ENCODE data around the gene SUGP1.

DNA sequence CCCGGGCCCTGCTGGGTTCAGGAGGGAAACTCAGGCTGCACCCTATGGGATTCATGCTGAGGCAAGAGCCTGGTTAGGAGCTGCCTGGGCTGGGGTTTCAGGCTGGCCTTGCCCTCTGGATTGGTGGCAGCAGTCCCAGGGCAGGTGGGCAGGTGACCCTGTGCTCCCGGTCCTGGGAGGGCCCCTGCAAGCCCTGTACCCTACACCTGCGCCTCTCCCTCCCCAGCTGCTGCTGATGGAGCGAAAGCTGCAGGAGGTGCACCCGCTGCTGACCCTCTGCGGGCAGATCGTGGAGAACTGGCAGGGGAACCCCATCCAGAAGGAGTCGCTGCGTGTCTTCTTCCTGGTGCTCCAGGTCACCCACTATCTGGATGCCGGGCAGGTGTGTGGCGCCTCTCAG, 20.7 kb upstream of the SUGP1 start:
- TF ChIP-seq, protein P1, sequence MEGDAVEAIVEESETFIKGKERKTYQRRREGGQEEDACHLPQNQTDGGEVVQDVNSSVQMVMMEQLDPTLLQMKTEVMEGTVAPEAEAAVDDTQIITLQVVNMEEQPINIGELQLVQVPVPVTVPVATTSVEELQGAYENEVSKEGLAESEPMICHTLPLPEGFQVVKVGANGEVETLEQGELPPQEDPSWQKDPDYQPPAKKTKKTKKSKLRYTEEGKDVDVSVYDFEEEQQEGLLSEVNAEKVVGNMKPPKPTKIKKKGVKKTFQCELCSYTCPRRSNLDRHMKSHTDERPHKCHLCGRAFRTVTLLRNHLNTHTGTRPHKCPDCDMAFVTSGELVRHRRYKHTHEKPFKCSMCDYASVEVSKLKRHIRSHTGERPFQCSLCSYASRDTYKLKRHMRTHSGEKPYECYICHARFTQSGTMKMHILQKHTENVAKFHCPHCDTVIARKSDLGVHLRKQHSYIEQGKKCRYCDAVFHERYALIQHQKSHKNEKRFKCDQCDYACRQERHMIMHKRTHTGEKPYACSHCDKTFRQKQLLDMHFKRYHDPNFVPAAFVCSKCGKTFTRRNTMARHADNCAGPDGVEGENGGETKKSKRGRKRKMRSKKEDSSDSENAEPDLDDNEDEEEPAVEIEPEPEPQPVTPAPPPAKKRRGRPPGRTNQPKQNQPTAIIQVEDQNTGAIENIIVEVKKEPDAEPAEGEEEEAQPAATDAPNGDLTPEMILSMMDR (IDR thresholded peaks at IDR 0.05; ENCODE audit: low read depth, low read length): no peak
- no peak for TF ChIP-seq EZH2phosphoT487 (IDR thresholded peaks at IDR 0.05; ENCODE audit: low read depth)

Measured in OCI-LY3 (cell line).